AG10803 (cell line): Measurements from ENCODE around the gene CAPN12.

Experiments
- DNase-seq: peaks from one replicate; pipeline ENCODE4 v3.0.0; 2010; ENCODE audit warnings: low read depth
- H3K4me3 ChIP-seq: 2 replicates; pipeline ENCODE4 v1.5.1; 2011; ENCODE audit warnings: mild to moderate bottlenecking, low read length, control low read depth
- TF ChIP-seq, protein P1 (sequence below): conservative IDR thresholded peaks from 2 replicates; pipeline ENCODE4 v1.5.1; 2011; ENCODE audit warnings: mild to moderate bottlenecking, low read length, control low read depth, inconsistent platforms

The CAPN12 gene

DNA sequence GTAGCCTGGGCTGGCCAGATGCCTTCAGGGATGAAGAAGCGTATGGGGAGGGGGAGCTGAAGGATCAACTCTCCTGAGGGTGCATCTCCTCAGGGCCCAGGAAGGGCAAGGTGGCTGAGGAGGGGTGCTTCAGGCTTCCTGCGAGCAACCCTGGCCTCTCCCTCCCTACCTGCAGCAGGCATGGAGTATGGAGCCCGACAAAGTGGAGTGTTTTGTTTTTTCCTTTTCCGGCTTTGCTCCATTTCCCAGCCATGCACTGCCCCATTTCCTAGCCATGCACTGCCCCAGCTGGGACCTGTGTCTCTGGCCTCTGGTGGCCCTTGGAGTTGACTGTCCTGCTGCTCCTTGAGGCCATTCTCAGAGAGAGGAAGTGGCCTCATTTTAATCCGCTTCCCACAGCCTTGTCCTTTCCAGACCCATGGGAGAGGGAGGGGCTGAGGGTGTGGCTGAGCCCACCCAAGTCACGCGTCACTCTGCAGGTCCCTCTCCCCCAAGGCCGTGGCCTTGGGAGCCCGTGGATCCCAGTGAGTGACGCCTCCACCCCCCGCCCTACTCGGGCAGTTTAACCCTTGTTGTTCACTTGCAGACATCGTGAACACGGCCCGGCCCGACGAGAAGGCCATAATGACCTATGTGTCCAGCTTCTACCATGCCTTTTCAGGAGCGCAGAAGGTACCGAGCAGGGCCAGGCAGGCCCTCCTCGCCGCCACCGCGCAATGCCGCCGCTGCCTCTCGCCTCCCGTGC lies 34.4 kb downstream of the CAPN12 start:
- TF ChIP-seq, protein P1, sequence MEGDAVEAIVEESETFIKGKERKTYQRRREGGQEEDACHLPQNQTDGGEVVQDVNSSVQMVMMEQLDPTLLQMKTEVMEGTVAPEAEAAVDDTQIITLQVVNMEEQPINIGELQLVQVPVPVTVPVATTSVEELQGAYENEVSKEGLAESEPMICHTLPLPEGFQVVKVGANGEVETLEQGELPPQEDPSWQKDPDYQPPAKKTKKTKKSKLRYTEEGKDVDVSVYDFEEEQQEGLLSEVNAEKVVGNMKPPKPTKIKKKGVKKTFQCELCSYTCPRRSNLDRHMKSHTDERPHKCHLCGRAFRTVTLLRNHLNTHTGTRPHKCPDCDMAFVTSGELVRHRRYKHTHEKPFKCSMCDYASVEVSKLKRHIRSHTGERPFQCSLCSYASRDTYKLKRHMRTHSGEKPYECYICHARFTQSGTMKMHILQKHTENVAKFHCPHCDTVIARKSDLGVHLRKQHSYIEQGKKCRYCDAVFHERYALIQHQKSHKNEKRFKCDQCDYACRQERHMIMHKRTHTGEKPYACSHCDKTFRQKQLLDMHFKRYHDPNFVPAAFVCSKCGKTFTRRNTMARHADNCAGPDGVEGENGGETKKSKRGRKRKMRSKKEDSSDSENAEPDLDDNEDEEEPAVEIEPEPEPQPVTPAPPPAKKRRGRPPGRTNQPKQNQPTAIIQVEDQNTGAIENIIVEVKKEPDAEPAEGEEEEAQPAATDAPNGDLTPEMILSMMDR = no peak
- no peak overlapping the region for H3K4me3 ChIP-seq
- DNase-seq = no peak

DNA sequence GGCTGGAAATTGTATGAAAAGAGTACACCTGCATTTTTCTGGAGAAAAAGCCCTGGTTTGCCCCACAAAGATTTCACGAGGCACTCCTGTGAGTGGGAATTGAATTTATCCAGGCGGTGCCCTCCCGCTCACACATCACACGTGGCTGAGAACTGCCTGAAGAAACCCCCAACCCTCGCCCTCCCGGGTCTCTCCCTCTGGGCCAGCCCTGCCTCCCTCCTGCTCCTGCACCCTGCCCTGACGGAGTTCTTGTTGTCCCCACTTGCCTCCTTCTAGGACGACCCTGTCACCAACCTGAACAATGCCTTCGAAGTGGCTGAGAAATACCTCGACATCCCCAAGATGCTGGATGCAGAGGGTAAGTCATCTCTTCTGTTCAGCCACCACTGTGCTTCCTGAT lies 35.2 kb downstream of the CAPN12 start:
- DNase-seq = no peak
- TF ChIP-seq, protein P1 = no peak
- H3K4me3 ChIP-seq = no peak overlapping the region

DNA sequence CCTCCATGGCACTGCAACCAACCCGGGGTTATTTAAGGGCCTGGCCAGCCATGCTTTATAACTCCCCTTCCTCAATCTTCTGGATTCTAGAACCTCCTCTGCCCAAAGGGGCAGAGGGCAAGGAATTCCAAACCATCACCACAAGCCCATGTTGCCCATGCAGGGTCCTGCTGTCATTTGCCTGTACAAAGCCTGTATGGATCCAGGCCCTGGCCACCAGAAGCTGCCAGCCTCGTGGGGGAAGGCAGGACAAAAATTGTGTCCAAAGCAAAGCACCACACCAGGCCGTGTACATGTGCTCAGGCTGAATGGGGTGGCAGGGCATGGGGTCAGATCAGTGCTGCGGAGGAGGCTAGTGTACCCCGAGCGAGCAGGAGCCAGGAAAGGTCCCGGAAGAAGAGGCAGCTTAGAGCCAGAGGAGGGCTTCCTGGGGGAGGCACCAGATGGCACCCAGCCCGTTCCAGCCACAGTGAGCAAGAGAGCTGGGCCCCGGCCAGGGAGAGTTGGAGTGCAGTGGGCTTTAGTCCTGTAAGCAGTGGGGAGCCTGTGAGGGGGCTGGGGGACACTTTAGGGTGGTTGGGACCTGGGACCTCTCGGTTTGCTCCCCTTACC lies 35.8 kb downstream of the CAPN12 start:
- no peak for DNase-seq
- no peak overlapping the region for H3K4me3 ChIP-seq
- TF ChIP-seq, protein P1 = no peak

DNA sequence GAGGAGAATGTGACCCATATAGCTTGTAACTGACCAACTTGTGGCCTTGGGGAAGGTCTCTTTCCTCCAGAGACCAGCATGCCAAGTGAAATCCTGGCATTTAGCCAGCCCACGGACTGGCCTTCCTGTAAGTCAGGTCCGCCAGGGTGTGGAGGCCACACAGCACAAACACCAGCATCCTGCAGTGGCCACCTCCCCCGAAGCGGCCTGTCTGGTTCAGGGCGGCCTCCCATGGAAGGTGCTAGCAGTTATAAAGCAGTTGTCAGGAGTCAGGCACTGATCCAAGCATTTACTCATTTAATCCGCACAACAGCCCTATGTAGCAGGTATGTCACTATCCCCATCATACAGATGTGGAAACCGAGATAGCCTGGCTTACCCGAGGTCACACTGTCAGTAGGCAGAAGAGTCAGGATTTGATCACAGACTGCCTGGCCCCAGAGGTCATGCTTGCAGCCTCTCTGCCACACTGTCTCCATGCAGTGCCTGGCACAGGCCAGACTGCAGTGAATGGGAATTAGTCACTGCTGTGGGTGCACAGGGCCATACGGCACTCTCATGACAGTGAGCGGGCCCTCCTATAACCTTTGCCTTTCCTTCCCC lies 36.7 kb downstream of the CAPN12 start:
- H3K4me3 ChIP-seq = no peak overlapping the region
- no peak for DNase-seq
- TF ChIP-seq, protein P1 = no peak

DNA sequence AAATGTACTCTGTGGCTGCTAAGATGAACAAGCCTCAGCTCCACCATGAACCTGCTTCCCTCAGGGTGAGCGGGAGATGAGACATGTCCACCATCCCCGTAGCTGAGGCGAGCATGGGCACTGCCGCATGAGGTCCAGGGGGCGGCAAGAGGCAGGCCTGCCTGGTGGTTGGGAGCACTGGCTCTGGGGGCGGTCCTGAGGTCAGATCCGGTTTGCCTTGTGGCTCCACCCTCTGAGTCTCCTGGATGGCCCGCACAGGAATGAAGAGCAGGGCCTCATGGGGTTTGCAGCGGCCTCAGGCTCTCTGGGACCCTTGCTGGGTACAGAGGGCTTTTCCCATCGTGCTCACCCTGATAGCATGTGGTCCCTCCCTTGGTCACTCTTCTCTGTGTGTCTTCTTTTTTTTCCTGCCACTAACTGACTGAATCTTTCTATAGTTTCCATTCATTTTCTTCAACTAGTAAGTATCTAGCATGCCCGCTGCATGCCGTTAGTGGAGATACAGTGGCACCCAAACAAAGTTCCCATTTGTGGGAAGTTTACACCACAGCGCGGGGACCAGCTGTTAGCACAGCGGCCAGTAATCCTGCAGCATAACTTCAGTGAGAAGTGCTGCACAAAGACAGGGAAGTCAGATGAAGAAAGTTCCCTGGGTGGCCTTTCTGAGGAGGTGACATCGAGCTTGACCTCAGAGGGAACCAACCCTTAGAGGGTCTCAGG lies 37.3 kb downstream of the CAPN12 start:
- no peak overlapping the region for H3K4me3 ChIP-seq
- no peak for DNase-seq
- TF ChIP-seq, protein P1 = no peak

DNA sequence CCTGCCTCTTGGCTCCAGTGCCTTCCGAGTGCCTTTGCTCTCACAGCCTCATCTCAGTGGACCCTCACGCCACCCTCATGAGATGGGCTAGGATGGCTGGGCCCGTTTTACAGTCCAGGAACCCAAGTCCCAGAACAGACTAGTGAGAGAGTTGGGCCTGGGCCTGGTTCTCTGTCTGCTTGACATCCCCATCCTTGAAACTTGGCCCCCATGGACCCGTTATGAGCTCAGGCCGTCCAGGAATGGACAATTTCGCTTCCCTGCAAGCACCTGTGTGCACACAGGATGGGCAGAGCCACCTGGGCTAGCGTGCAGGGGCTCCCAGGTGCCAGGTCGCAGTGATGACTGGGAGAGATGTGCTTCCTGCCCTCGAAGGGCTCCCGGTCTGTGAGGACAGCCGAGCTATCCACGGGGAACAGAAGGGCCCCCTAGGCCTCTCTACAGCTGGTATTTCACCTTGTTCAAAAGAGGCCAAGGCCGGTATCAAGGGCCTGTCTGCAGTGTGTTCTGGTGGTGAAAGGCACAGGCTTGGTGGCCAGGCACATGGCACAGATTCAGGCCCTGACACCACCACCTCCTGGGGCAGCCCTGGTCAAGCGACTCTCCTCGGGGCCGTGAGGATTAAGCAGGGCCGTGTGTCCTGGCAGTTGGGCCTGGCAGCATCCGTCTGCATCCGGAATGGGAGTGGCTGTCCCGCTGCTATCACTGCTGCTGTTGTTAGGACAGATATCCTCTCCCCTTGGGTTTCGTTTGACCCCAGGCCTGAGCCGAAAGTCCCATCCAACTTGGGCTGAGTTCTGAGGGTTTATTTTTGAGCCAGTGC lies 38.9 kb downstream of the CAPN12 start:
- H3K4me3 ChIP-seq = no peak overlapping the region
- TF ChIP-seq, protein P1 = no peak
- DNase-seq = no peak
